KMS-11 (cell line): ENCODE data around the gene MACROD2.

Source experiments
- H2AFZ ChIP-seq: fragments of 200-600 bp; sonication (generic); 2 replicates; pipeline ENCODE4 v1.6.1; 2016; ENCODE audit warnings: antibody characterized with exemption, mixed run types, low read depth
- H3K27ac ChIP-seq: fragments of 200-600 bp; sonication (generic); 2 replicates; pipeline ENCODE4 v1.6.1; 2016; ENCODE audit warnings: mild to moderate bottlenecking, mixed run types
- H3K27me3 ChIP-seq: fragments of 200-600 bp; sonication (generic); 2 replicates; pipeline ENCODE4 v1.6.1; 2017; ENCODE audit warnings: mild to moderate bottlenecking, low read depth, mixed run types, moderate library complexity; ENCODE audit not compliant: insufficient read depth
- H3K36me3 ChIP-seq: fragments of 200-600 bp; sonication (generic); 2 replicates; pipeline ENCODE4 v1.6.1; 2017; ENCODE audit warnings: mild to moderate bottlenecking, mixed run types; ENCODE audit not compliant: insufficient read depth
- H3K4me1 ChIP-seq: fragments of 200-600 bp; sonication (generic); 2 replicates; pipeline ENCODE4 v1.6.1; 2016; ENCODE audit warnings: mild to moderate bottlenecking, low read depth, mixed run types; ENCODE audit not compliant: poor library complexity, severe bottlenecking
- H3K4me2 ChIP-seq: fragments of 200-600 bp; sonication (generic); 2 replicates; pipeline ENCODE4 v1.7.0; 2016; ENCODE audit warnings: mild to moderate bottlenecking, mixed run types
- H3K4me3 ChIP-seq: fragments of 200-600 bp; sonication (generic); IDR thresholded peaks from 2 replicates; pipeline ENCODE4 v1.6.1; 2017; ENCODE audit warnings: low read depth, low read length, mixed read lengths; ENCODE audit not compliant: insufficient read depth
- H3K79me2 ChIP-seq: fragments of 200-600 bp; sonication (generic); 2 replicates; pipeline ENCODE4 v1.6.1; 2016; ENCODE audit warnings: low read depth, mixed run types; ENCODE audit not compliant: insufficient read depth
- H3K9ac ChIP-seq: fragments of 200-600 bp; sonication (generic); 2 replicates; pipeline ENCODE4 v1.6.1; 2016; ENCODE audit warnings: mild to moderate bottlenecking, mixed run types
- H4K20me1 ChIP-seq: fragments of 200-600 bp; sonication (generic); 2 replicates; pipeline ENCODE4 v1.6.1; 2016; ENCODE audit warnings: mild to moderate bottlenecking, mixed run types; ENCODE audit not compliant: insufficient read depth
- TF ChIP-seq, protein P1 (sequence below): fragments of 200-600 bp; sonication (generic); conservative IDR thresholded peaks from 2 replicates; pipeline ENCODE4 v1.6.1; 2017; ENCODE audit warnings: low read depth, mild to moderate bottlenecking, antibody characterized with exemption, low read length, moderate library complexity, mixed read lengths

MACROD2 gene

DNA sequence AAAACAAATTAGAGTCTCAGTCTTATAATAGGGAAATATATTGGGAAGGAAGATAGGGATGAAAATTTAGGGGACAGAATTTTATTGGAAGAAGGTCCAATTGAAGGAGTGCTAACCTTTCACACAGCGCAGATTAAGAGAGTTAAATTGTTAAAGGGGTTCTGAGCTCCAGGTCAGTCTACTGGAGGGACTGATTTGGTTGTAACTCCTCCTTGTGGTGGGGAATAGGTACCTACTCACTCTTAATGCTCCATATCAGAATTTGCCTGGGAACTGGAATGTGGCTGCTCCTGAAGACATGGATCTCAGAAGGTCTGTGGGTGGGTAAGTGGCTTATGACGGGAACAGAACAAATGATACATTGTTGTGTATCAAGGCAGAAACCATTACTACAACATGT, 198.6 kb downstream of the MACROD2 start:
- H3K36me3 ChIP-seq: no peaks in the 10 kb centered on the region
- H4K20me1 ChIP-seq: no peaks in the 10 kb centered on the region
- H3K4me3 ChIP-seq: no peak overlapping the region
- no peak overlapping the region for H3K4me2 ChIP-seq
- no peaks in the 10 kb centered on the region for H3K4me1 ChIP-seq
- TF ChIP-seq, protein P1, sequence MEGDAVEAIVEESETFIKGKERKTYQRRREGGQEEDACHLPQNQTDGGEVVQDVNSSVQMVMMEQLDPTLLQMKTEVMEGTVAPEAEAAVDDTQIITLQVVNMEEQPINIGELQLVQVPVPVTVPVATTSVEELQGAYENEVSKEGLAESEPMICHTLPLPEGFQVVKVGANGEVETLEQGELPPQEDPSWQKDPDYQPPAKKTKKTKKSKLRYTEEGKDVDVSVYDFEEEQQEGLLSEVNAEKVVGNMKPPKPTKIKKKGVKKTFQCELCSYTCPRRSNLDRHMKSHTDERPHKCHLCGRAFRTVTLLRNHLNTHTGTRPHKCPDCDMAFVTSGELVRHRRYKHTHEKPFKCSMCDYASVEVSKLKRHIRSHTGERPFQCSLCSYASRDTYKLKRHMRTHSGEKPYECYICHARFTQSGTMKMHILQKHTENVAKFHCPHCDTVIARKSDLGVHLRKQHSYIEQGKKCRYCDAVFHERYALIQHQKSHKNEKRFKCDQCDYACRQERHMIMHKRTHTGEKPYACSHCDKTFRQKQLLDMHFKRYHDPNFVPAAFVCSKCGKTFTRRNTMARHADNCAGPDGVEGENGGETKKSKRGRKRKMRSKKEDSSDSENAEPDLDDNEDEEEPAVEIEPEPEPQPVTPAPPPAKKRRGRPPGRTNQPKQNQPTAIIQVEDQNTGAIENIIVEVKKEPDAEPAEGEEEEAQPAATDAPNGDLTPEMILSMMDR: no peak
- no peak overlapping the region for H2AFZ ChIP-seq
- no peak overlapping the region for H3K9ac ChIP-seq
- no peaks in the 10 kb centered on the region for H3K27me3 ChIP-seq
- no peaks in the 10 kb centered on the region for H3K79me2 ChIP-seq
- no peak overlapping the region for H3K27ac ChIP-seq

DNA sequence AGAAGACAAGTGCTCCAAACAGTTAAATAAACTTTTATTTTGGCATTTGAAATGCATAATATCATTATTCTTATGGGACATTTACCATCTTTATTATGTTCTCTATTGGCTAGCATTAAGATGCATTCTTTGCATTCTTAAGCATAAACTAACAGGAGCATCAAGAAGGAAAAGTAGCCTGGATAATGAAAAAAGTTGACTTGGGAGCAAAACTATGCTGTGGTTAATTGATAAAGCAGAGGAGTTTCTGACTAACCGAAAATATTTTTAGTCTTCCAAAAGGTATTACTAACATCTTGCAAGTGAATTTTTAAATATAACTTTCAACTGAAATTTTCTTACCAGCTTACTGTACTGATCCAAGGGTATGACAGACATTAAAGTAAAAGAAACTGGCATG, 201.8 kb downstream of the MACROD2 start:
- no peak overlapping the region for H3K4me2 ChIP-seq
- TF ChIP-seq, protein P1: no peak

GRCh38 chr20:14198416-14198815, 203.1 kb downstream of the MACROD2 start:
- Histone ChIP-seq H3K4me2 (no peak overlapping the region), H3K36me3 (no peaks in the 10 kb centered on the region), H4K20me1 (no peaks in the 10 kb centered on the region), H2AFZ (no peak overlapping the region), H3K79me2 (no peaks in the 10 kb centered on the region), H3K9ac (no peak overlapping the region), H3K4me3 (no peak overlapping the region), H3K27me3 (no peaks in the 10 kb centered on the region), H3K4me1 (no peaks in the 10 kb centered on the region), H3K27ac (no peak overlapping the region)
- TF ChIP-seq, protein P1: no peak

More for the DNA sequence above, 201.8 kb downstream of the MACROD2 start:
- Histone ChIP-seq H2AFZ (no peak overlapping the region), H3K9ac (no peak overlapping the region), H3K4me3 (no peak overlapping the region), H3K79me2 (no peaks in the 10 kb centered on the region), H3K36me3 (no peaks in the 10 kb centered on the region), H3K27me3 (no peaks in the 10 kb centered on the region), H3K4me1 (no peaks in the 10 kb centered on the region), H3K27ac (no peak overlapping the region), H4K20me1 (no peaks in the 10 kb centered on the region)

DNA sequence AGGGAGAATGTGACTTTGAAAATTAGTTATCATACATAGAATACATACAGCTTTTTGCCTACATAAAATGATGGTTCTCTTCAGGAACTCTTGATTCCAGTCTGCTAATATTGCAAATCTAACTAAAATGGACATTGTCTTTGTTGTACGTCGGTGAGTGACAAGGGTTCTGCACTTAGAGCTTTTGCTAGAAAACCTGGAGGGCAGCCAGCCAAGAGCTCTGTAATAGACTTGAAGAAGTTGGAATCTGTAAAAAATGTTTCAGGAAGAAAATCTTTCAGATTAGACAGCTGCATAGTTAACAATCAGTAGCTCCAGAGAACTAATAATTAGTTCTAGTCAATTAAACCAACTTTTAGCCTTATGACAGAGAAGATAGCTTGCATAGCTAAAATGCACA, 203.8 kb downstream of the MACROD2 start:
- Histone ChIP-seq H4K20me1 (no peaks in the 10 kb centered on the region), H3K27ac (no peak overlapping the region), H3K4me3 (no peak overlapping the region), H3K4me1 (no peaks in the 10 kb centered on the region), H3K4me2 (no peak overlapping the region), H2AFZ (no peak overlapping the region), H3K79me2 (no peaks in the 10 kb centered on the region), H3K9ac (no peak overlapping the region), H3K27me3 (no peaks in the 10 kb centered on the region), H3K36me3 (no peaks in the 10 kb centered on the region)
- TF ChIP-seq, protein P1: no peak
